WTC11 (cell line): ENCODE data around the gene MTUS2. TPM values are rescaled to one million over a fixed set of nuclear protein-coding genes. Genes with fewer than 3 reads are reported as not detected.
A peak's percentile ranks its signal among the peaks of the same experiment; 100 is the strongest.

Source experiments
- ATAC-seq: fragments of 200-7000 bp; cut with Tn5 transposase; 2 replicates; pipeline ENCODE4 v1.10.0; 2021; ENCODE audit warnings: mild to moderate bottlenecking, moderate library complexity
- CTCF ChIA-PET: fragments of 300-600 bp; sonication (Branson Sonifier 250); formaldehyde crosslinking; loops from one replicate; lab custom pipeline; 2021; ENCODE audit warnings: antibody characterized with exemption; lab: Charles Lee
- POLR2A ChIA-PET: fragments of 350-600 bp; sonication (Branson Sonifier 250); formaldehyde crosslinking; loops from one replicate; lab custom pipeline; 2021; ENCODE audit warnings: antibody characterized with exemption; lab: Charles Lee
- DNase-seq: peaks from one replicate; pipeline ENCODE4 v3.0.0; 2021; ENCODE audit warnings: low spot score
- H3K27ac Mint-ChIP-seq: 2 replicates; pipeline ENCODE4 v1.8.0; 2021; ENCODE audit warnings: mixed read lengths
- H3K27me3 Mint-ChIP-seq: 2 replicates; pipeline ENCODE4 v1.8.0; 2021; ENCODE audit warnings: low read depth, mild to moderate bottlenecking, moderate library complexity, mixed read lengths
- H3K36me3 Mint-ChIP-seq: 2 replicates; pipeline ENCODE4 v1.8.0; 2021; ENCODE audit warnings: mixed read lengths
- H3K4me1 Mint-ChIP-seq: 2 replicates; pipeline ENCODE4 v1.8.0; 2022; ENCODE audit warnings: mixed read lengths
- H3K4me3 Mint-ChIP-seq: 2 replicates; pipeline ENCODE4 v1.8.0; 2021; ENCODE audit warnings: mild to moderate bottlenecking, moderate library complexity, mixed read lengths
- H3K9me3 Mint-ChIP-seq: 2 replicates; pipeline ENCODE4 v1.8.0; 2021; ENCODE audit warnings: mixed read lengths
- CREM ChIP-seq: sonication (generic); formaldehyde crosslinking; IDR thresholded peaks from 2 replicates; pipeline ENCODE4 v1.8.1; 2022; ENCODE audit warnings: mild to moderate bottlenecking, missing genetic modification reagents, moderate library complexity
- HMGA2 ChIP-seq: fragments of 250-450 bp; sonication (Bioruptor Pico); IDR thresholded peaks from 2 replicates; pipeline ENCODE4 v1.4.0; 2021; ENCODE audit warnings: mild to moderate bottlenecking, moderate library complexity
- IRF2 ChIP-seq: sonication (generic); formaldehyde crosslinking; IDR thresholded peaks from 2 replicates; pipeline ENCODE4 v1.8.0; 2022; ENCODE audit warnings: low read depth, missing genetic modification reagents, borderline replicate concordance
- MXD4 ChIP-seq: fragments of 250-450 bp; sonication (Bioruptor Pico); IDR thresholded peaks from 2 replicates; pipeline ENCODE4 v1.8.0; 2021; ENCODE audit warnings: mild to moderate bottlenecking, moderate library complexity, borderline replicate concordance
- NFATC4 ChIP-seq: fragments of 250-450 bp; sonication (Bioruptor Pico); IDR thresholded peaks from 2 replicates; pipeline ENCODE4 v1.9.0; 2021; ENCODE audit warnings: mild to moderate bottlenecking
- NR1H2 ChIP-seq: sonication (generic); formaldehyde crosslinking; IDR thresholded peaks from 2 replicates; pipeline ENCODE4 v1.9.0; 2021; ENCODE audit warnings: mild to moderate bottlenecking, moderate library complexity, missing genetic modification reagents
- TEAD4 ChIP-seq: sonication (generic); formaldehyde crosslinking; IDR thresholded peaks from 2 replicates; pipeline ENCODE4 v1.8.0; 2022; ENCODE audit warnings: mild to moderate bottlenecking, missing genetic modification reagents
- ZNF317 ChIP-seq: sonication (generic); formaldehyde crosslinking; IDR thresholded peaks from 2 replicates; pipeline ENCODE4 v1.8.1; 2023; ENCODE audit warnings: low read depth, mild to moderate bottlenecking, moderate library complexity, missing genetic modification reagents, borderline replicate concordance
- ZNF423 ChIP-seq: fragments of 250-450 bp; sonication (Bioruptor Pico); IDR thresholded peaks from 2 replicates; pipeline ENCODE4 v2.1.2; 2022; ENCODE audit warnings: mild to moderate bottlenecking, moderate library complexity
- total RNA-seq: library from RNA; stranded (reverse); gene quantifications from 3 replicates; pipeline ENCODE4 v1.2.3, GENCODE V29; 2021
- TF ChIP-seq, protein P1 (sequence below): sonication (generic); formaldehyde crosslinking; IDR thresholded peaks from 2 replicates; pipeline ENCODE4 v1.8.1; 2023; ENCODE audit warnings: mild to moderate bottlenecking, missing genetic modification reagents, moderate library complexity
- TF ChIP-seq, protein P2 (sequence below): sonication (generic); formaldehyde crosslinking; IDR thresholded peaks from 2 replicates; pipeline ENCODE4 v1.8.1; 2023; ENCODE audit warnings: mild to moderate bottlenecking, missing genetic modification reagents, borderline replicate concordance
- TF ChIP-seq, protein P3 (sequence below): sonication (generic); formaldehyde crosslinking; IDR thresholded peaks from 2 replicates; pipeline ENCODE4 v1.8.1; 2022; ENCODE audit warnings: missing genetic modification reagents, borderline replicate concordance
- TF ChIP-seq, protein P4 (sequence below): fragments of 250-450 bp; sonication (Bioruptor Pico); IDR thresholded peaks from 2 replicates; pipeline ENCODE4 v1.9.0; 2021; ENCODE audit warnings: mild to moderate bottlenecking

Gene MTUS2
- total RNA-seq, 1 experiment from 2014 or later, result 0.22 TPM

DNA sequence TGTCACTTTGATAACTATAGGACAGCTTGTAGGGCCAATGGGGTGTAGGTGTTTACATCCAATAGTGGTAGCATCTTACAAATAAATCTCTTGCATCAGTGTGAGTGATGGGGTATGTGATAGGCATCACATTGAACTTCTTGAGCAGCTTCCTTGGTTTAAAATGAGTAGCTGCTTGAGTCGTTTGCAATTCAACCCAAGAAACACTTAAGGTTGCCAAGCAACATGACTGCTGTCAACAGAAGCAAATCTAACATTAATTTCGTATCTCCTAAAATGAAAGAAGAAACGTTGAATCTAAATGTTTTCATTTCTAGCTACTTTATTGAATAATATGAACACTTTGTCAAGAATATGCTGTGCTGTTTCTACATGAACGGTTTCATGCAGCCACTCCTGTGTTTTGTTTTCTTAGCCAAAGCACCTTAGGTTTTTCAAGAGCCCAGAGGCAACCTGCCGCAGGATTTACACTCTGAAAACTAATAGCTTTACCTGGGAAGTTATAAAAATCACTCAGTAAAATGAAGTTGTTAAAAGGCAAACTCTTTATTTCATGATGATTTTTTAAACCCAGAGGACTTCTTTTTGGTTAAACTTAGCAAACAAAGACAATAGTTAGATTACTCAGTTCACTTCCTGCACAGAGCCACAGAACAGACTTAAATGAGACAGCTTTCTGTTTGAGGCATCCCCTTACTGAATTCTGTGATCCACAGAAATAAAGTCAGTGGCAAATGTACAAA, 305.2 kb downstream of the MTUS2 start:
- Mint-ChIP-seq H3K36me3 (no peaks in the 10 kb centered on the region), H3K27ac (no peak overlapping the region), H3K4me1 (peaks cover 13% of the 10 kb centered on the region), H3K4me3 (no peak overlapping the region), H3K9me3 (no peaks in the 10 kb centered on the region), H3K27me3 (no peaks in the 10 kb centered on the region)
- TF ChIP-seq CREM (CRISPR knock-in tag), result no peak
- DNase-seq, result no peak
- CTCF ChIA-PET, result interaction anchor here (0.9 to 2.1 kb wide), 3 partner anchors 19 to 243 kb away, joined by 3 to 13 read pairs (median 3); no protein-coding TSS in a partner anchor
- POLR2A ChIA-PET, result no interaction called here
- ATAC-seq, result peak; percentile 18; the same call in 1 of the 2 replicates

DNA sequence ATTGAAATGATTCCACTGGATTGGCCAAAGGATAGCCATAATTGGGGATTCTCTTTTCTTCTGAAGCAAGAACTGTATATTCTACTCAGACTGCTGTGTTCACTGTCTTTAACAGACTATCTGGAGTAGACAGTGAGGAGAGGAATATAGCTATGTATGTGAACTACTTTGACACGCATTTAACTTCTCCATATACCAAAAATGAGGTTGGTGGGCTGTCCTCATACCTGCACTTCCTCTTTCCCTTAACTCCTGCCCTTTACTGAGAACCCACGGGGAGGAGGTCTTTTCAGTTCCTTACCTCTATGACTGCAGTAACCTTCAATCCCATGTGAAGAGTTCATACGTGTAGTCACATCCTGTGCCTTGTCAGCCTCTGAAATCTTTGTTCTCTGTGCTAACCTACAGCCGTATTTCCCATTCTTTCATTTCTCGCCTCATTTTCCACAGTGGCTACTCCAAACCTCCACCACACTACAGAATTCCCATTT, 305.8 kb downstream of the MTUS2 start:
- no peak for ATAC-seq
- no peak overlapping the region for H3K27ac Mint-ChIP-seq

DNA sequence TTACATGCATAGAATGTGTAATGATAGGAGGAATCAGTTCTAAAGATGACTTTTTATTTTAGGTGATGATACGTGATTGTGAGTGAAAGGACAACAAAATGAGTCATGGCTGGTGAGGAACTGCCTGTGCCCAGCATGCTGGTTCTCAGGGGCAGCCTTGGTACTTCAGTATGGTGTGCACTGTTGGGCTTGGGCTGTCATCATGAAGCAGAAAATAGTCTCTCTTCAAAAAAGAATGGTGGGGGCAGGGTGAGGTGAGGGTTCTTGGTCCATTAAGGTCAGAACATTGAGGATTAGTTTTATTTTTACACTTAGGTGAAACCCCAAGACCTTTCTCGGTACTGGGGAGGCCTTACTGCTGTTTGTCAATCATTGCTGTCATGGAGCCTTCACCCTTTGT, 309.5 kb downstream of the MTUS2 start:
- H3K27me3 Mint-ChIP-seq, result no peaks in the 10 kb centered on the region
- DNase-seq (no peak), ATAC-seq (no peak)
- ChIA-PET CTCF (no interaction called here), POLR2A (no interaction called here)
- no peaks in the 10 kb centered on the region for H3K9me3 Mint-ChIP-seq
- H3K4me1 Mint-ChIP-seq, result peaks cover 12% of the 10 kb centered on the region
- TF ChIP-seq, protein P1, sequence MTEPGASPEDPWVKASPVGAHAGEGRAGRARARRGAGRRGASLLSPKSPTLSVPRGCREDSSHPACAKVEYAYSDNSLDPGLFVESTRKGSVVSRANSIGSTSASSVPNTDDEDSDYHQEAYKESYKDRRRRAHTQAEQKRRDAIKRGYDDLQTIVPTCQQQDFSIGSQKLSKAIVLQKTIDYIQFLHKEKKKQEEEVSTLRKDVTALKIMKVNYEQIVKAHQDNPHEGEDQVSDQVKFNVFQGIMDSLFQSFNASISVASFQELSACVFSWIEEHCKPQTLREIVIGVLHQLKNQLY (CRISPR knock-in tag), result no peak
- TF ChIP-seq ZNF423 (CRISPR knock-in tag), result no peak
- TF ChIP-seq MXD4, result no peak
- TF ChIP-seq IRF2, result no peak
- no peak for TF ChIP-seq HMGA2
- TF ChIP-seq ZNF317 (CRISPR knock-in tag), result no peak
- TF ChIP-seq, protein P2, sequence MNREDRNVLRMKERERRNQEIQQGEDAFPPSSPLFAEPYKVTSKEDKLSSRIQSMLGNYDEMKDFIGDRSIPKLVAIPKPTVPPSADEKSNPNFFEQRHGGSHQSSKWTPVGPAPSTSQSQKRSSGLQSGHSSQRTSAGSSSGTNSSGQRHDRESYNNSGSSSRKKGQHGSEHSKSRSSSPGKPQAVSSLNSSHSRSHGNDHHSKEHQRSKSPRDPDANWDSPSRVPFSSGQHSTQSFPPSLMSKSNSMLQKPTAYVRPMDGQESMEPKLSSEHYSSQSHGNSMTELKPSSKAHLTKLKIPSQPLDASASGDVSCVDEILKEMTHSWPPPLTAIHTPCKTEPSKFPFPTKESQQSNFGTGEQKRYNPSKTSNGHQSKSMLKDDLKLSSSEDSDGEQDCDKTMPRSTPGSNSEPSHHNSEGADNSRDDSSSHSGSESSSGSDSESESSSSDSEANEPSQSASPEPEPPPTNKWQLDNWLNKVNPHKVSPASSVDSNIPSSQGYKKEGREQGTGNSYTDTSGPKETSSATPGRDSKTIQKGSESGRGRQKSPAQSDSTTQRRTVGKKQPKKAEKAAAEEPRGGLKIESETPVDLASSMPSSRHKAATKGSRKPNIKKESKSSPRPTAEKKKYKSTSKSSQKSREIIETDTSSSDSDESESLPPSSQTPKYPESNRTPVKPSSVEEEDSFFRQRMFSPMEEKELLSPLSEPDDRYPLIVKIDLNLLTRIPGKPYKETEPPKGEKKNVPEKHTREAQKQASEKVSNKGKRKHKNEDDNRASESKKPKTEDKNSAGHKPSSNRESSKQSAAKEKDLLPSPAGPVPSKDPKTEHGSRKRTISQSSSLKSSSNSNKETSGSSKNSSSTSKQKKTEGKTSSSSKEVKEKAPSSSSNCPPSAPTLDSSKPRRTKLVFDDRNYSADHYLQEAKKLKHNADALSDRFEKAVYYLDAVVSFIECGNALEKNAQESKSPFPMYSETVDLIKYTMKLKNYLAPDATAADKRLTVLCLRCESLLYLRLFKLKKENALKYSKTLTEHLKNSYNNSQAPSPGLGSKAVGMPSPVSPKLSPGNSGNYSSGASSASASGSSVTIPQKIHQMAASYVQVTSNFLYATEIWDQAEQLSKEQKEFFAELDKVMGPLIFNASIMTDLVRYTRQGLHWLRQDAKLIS (CRISPR knock-in tag), result no peak
- no peak for TF ChIP-seq CREM (CRISPR knock-in tag)
- no peak overlapping the region for H3K4me3 Mint-ChIP-seq
- H3K36me3 Mint-ChIP-seq, result no peaks in the 10 kb centered on the region
- no peak overlapping the region for H3K27ac Mint-ChIP-seq

More for the DNA sequence above, 305.8 kb downstream of the MTUS2 start:
- Mint-ChIP-seq H3K9me3 (no peaks in the 10 kb centered on the region), H3K27me3 (no peaks in the 10 kb centered on the region), H3K36me3 (no peaks in the 10 kb centered on the region), H3K4me1 (peaks cover 13% of the 10 kb centered on the region), H3K4me3 (no peak overlapping the region)
- DNase-seq, result no peak
- POLR2A ChIA-PET, result no interaction called here
- CTCF ChIA-PET, result interaction anchor here (0.9 to 2.1 kb wide), 2 partner anchors 20 to 243 kb away, joined by 3 to 13 read pairs; no protein-coding TSS in a partner anchor
- TF ChIP-seq NR1H2 (no peak), ZNF317 (CRISPR knock-in tag) (no peak), NFATC4 (CRISPR knock-in tag) (no peak)
- TF ChIP-seq, protein P3, sequence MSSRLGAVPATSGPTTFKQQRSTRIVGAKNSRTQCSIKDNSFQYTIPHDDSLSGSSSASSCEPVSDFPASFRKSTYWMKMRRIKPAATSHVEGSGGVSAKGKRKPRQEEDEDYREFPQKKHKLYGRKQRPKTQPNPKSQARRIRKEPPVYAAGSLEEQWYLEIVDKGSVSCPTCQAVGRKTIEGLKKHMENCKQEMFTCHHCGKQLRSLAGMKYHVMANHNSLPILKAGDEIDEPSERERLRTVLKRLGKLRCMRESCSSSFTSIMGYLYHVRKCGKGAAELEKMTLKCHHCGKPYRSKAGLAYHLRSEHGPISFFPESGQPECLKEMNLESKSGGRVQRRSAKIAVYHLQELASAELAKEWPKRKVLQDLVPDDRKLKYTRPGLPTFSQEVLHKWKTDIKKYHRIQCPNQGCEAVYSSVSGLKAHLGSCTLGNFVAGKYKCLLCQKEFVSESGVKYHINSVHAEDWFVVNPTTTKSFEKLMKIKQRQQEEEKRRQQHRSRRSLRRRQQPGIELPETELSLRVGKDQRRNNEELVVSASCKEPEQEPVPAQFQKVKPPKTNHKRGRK (CRISPR knock-in tag), result no peak

DNA sequence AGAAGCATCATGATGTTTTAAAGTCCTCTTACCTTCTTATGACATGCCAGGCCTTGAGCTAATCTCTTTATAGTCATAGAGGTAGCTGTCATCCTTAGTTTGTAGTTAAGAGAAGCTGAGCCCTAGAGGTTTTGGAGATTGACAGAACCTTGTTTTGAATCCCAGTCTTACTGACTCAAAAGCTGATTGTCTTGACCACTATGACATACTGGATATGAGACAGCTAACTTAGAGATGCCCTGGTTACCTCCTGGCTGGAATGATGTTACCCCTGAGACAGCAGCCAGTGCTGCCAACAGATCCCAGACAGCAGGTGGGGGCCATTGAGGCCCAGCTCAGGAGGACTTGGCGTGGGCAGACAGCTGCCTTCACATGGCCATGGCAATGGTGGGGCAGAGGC, 311.0 kb downstream of the MTUS2 start:
- H3K36me3 Mint-ChIP-seq, result no peaks in the 10 kb centered on the region
- CTCF ChIA-PET, result no interaction called here
- TF ChIP-seq, protein P4, sequence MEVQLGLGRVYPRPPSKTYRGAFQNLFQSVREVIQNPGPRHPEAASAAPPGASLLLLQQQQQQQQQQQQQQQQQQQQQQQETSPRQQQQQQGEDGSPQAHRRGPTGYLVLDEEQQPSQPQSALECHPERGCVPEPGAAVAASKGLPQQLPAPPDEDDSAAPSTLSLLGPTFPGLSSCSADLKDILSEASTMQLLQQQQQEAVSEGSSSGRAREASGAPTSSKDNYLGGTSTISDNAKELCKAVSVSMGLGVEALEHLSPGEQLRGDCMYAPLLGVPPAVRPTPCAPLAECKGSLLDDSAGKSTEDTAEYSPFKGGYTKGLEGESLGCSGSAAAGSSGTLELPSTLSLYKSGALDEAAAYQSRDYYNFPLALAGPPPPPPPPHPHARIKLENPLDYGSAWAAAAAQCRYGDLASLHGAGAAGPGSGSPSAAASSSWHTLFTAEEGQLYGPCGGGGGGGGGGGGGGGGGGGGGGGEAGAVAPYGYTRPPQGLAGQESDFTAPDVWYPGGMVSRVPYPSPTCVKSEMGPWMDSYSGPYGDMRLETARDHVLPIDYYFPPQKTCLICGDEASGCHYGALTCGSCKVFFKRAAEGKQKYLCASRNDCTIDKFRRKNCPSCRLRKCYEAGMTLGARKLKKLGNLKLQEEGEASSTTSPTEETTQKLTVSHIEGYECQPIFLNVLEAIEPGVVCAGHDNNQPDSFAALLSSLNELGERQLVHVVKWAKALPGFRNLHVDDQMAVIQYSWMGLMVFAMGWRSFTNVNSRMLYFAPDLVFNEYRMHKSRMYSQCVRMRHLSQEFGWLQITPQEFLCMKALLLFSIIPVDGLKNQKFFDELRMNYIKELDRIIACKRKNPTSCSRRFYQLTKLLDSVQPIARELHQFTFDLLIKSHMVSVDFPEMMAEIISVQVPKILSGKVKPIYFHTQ (CRISPR knock-in tag), result no peak
- TF ChIP-seq NFATC4 (CRISPR knock-in tag) (no peak), TEAD4 (CRISPR knock-in tag) (no peak)
- POLR2A ChIA-PET, result no interaction called here
- H3K9me3 Mint-ChIP-seq, result peaks cover 1% of the 10 kb centered on the region; the same call in 1 of the 2 replicates
- no peak overlapping the region for H3K27ac Mint-ChIP-seq
- peaks cover under 1% of the 10 kb centered on the region; the same call in 1 of the 2 replicates for H3K4me1 Mint-ChIP-seq
- H3K27me3 Mint-ChIP-seq, result no peaks in the 10 kb centered on the region
- no peak overlapping the region for H3K4me3 Mint-ChIP-seq
- DNase-seq (no peak), ATAC-seq (no peak)
